Anterior cingulate cortex (tissue), 58 donors: ENCODE results near the gene SLC25A21.
"Not testable (repeated sequence)": the region's sequence is repeated elsewhere in the genome, so short reads cannot be mapped to it uniquely, and the experiment has no call there.

Source experiments
- DNase-seq, 58 donors: peaks; one replicate each; lab custom pipeline; 2025; lab: John Stamatoyannopoulos, UW

SLC25A21 gene

GRCh38 chr14:37172024-37172869, at the start of gene SLC25A21:
SLC25A21 (minus strand) TSS chr14:37172606.
- DNase-seq = peak in 57 of 58 donors; percentile 28 to 86 (median 64)

- no peak for DNase-seq
Observed at GRCh38 chr14:37221073-37221472, 48.7 kb upstream of the SLC25A21 start.

- DNase-seq = no peak
Observed at GRCh38 chr14:37215345-37215744, 42.9 kb upstream of the SLC25A21 start.

- no peak for DNase-seq
Observed at GRCh38 chr14:37213016-37213415, 40.6 kb upstream of the SLC25A21 start.

GRCh38 chr14:37210448-37210847, 38.0 kb upstream of the SLC25A21 start:
- DNase-seq = no peak

- not testable (repeated sequence) for DNase-seq
Observed at GRCh38 chr14:37209617-37210016, 37.2 kb upstream of the SLC25A21 start.

- not testable (repeated sequence) for DNase-seq
Observed at GRCh38 chr14:37205623-37206605, 33.5 kb upstream of the SLC25A21 start.

- DNase-seq = no peak
Observed at GRCh38 chr14:37203423-37203822, 31.0 kb upstream of the SLC25A21 start.

GRCh38 chr14:37202812-37203211, 30.4 kb upstream of the SLC25A21 start:
- no peak for DNase-seq

GRCh38 chr14:37202265-37202664, 29.9 kb upstream of the SLC25A21 start:
- no peak for DNase-seq

- no peak for DNase-seq
Observed at GRCh38 chr14:37201724-37202123, 29.3 kb upstream of the SLC25A21 start.

- DNase-seq = no peak
Observed at GRCh38 chr14:37198907-37199306, 26.5 kb upstream of the SLC25A21 start.

- peak in 1 of 58 donors; percentile 32 for DNase-seq
Observed at GRCh38 chr14:37198273-37198598, 25.8 kb upstream of the SLC25A21 start.

- peak in 57 of 58 donors; percentile 44 to 86 (median 73) for DNase-seq
Observed at GRCh38 chr14:37197421-37198272, 25.2 kb upstream of the SLC25A21 start, which contains the start of gene MIPOL1. MIPOL1 (plus strand) TSS chr14:37197937; CDS start chr14:37247889, 49,952 bp downstream.

GRCh38 chr14:37196604-37197420, 24.4 kb upstream of the SLC25A21 start:
- no peak for DNase-seq

GRCh38 chr14:37195327-37195726, 22.9 kb upstream of the SLC25A21 start:
- no peak for DNase-seq

GRCh38 chr14:37194698-37195097, 22.3 kb upstream of the SLC25A21 start:
- no peak for DNase-seq

GRCh38 chr14:37189733-37190132, 17.3 kb upstream of the SLC25A21 start:
- not testable (repeated sequence) for DNase-seq
